ENCODE results near the gene UROD.

- TF ChIP-seq CTCF (conservative IDR thresholded peaks at IDR 0.05; ENCODE audit: low read depth in 2 of 2) (no peak), ETS1 (IDR thresholded peaks at IDR 0.05) (no peak), EZH2 (IDR thresholded peaks at IDR 0.05; ENCODE audit: low read depth, unreplicated experiment) (no peak), POLR2AphosphoS5 (IDR thresholded peaks at IDR 0.05; ENCODE audit: low read depth) (no peak), REST (IDR thresholded peaks at IDR 0.05; ENCODE audit: unreplicated experiment) (no peak), EZH2phosphoT487 (IDR thresholded peaks at IDR 0.05; ENCODE audit: unreplicated experiment) (no peak), CREB1 (CRISPR knock-in tag; IDR thresholded peaks at IDR 0.05; ENCODE audit: low read depth) (no peak), JUNB (IDR thresholded peaks at IDR 0.05; ENCODE audit: unreplicated experiment) (no peak), NANOG (IDR thresholded peaks at IDR 0.05; ENCODE audit: borderline replicate concordance) (no peak), STAT1 (IDR thresholded peaks at IDR 0.05; ENCODE audit: unreplicated experiment) (no peak), ZNF462 (CRISPR knock-in tag; IDR thresholded peaks at IDR 0.05) (no peak), ZNF331 (CRISPR knock-in tag; IDR thresholded peaks at IDR 0.05; ENCODE audit: low read depth) (no peak), ZNF114 (CRISPR knock-in tag; IDR thresholded peaks at IDR 0.05) (no peak)
Measured at GRCh38 chr1:45016767-45017166, 4.7 kb downstream of the UROD start.

All from GM23338 (cell line).